Smooth muscle cell (in vitro differentiated cells): ENCODE measurements around the gene KRT74. TPM values are rescaled to one million over a fixed set of nuclear protein-coding genes. Genes with fewer than 3 reads are reported as not detected.

Source experiments
- DNase-seq: peaks from one replicate; lab custom pipeline; 2025; ENCODE audit not compliant: unreplicated experiment; lab: John Stamatoyannopoulos, UW
- H2AFZ ChIP-seq: fragments of 200-600 bp; sonication (generic); 2 replicates; pipeline ENCODE4 v1.6.0; 2016; ENCODE audit warnings: antibody characterized with exemption, low read depth, mild to moderate bottlenecking
- H3F3A ChIP-seq: fragments of 200-600 bp; sonication (generic); 2 replicates; pipeline ENCODE4 v1.6.0; 2017; ENCODE audit warnings: antibody characterized with exemption, low read depth
- H3K27ac ChIP-seq: fragments of 200-600 bp; sonication (generic); 2 replicates; pipeline ENCODE4 v1.5.1; 2016; ENCODE audit warnings: low read depth, mild to moderate bottlenecking
- H3K27me3 ChIP-seq: fragments of 200-600 bp; sonication (generic); 2 replicates; pipeline ENCODE4 v1.6.1; 2016; ENCODE audit warnings: low read depth, mild to moderate bottlenecking
- H3K36me3 ChIP-seq: fragments of 200-600 bp; sonication (generic); 2 replicates; pipeline ENCODE4 v1.5.1; 2016; ENCODE audit warnings: low read depth
- H3K4me1 ChIP-seq: fragments of 200-600 bp; sonication (generic); 2 replicates; pipeline ENCODE4 v1.5.1; 2016; ENCODE audit warnings: low read depth
- H3K4me2 ChIP-seq: fragments of 200-600 bp; sonication (generic); 2 replicates; pipeline ENCODE4 v1.6.0; 2016; ENCODE audit warnings: mild to moderate bottlenecking
- H3K4me3 ChIP-seq: fragments of 200-600 bp; sonication (generic); 2 replicates; pipeline ENCODE4 v1.5.1; 2016; ENCODE audit warnings: mild to moderate bottlenecking
- H3K79me2 ChIP-seq: fragments of 200-600 bp; sonication (generic); 2 replicates; pipeline ENCODE4 v1.6.0; 2016; ENCODE audit warnings: low read depth, mild to moderate bottlenecking
- H3K9ac ChIP-seq: fragments of 200-600 bp; sonication (generic); 2 replicates; pipeline ENCODE4 v1.6.0; 2016; ENCODE audit warnings: low read depth
- H3K9me3 ChIP-seq: fragments of 200-600 bp; sonication (generic); replicated peaks from 2 replicates; pipeline ENCODE4 v1.5.1; 2016; ENCODE audit warnings: low read depth
- H4K20me1 ChIP-seq: fragments of 200-600 bp; sonication (generic); 2 replicates; pipeline ENCODE4 v1.6.0; 2016; ENCODE audit warnings: low read depth
- WGBS: methylation state at CpG from one replicate; pipeline ENCODE4 v1.1.7; 2016; ENCODE audit warnings: low lambda C conversion rate; 5-methylcytosine and 5-hydroxymethylcytosine counted together
- polyA plus RNA-seq: library from polyadenylated mRNA; unstranded; fragments of >200 nt; fragmentation: Nextera tagmentation; extraction: Ambion mirVana; gene quantifications from 2 replicates; pipeline ENCODE4 v1.2.1, GENCODE V29; 2016
- total RNA-seq: library from RNA; depleted of rRNA; stranded (reverse); fragments of >200 nt; gene quantifications from 2 replicates; pipeline ENCODE4 v1.2.3, GENCODE V29; 2014
- TF ChIP-seq, protein P1 (sequence below): fragments of 200-600 bp; sonication (generic); IDR thresholded peaks from 2 replicates; pipeline ENCODE4 v1.5.1; 2017; ENCODE audit warnings: borderline replicate concordance, mild to moderate bottlenecking, antibody characterized with exemption; ENCODE audit not compliant: insufficient read depth, poor library complexity, severe bottlenecking

KRT74 gene
- total and polyA plus RNA-seq, 2 experiments from 2014 or later: not detected

DNA sequence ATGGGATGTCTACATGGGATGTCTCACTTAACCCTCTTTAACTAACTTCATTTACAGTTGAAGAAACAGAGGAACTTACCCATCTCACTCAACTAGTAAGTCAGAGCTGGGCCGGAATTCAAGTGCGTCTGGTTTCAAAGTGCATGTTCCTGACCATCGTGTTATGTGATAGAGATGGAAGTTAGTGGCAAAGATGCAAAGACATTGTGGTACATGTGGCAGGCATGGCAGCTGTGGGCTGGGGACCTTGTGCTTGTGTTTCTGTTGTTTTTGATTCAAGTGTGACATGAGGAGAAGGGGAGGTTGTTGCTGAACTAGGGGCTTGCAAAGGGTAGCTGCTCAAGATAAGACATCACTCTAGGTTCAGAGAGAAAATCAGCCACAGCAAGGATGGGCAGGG lies 2.3 kb upstream of the KRT74 start:
- Histone ChIP-seq H3K4me2 (no peak overlapping the region), H3K27ac (no peak overlapping the region), H3K9ac (no peak overlapping the region), H3F3A (no peaks in the 10 kb centered on the region), H3K9me3 (no peaks in the 10 kb centered on the region), H3K4me3 (no peak overlapping the region), H3K36me3 (no peaks in the 10 kb centered on the region), H3K27me3 (no peaks in the 10 kb centered on the region), H3K79me2 (no peaks in the 10 kb centered on the region), H3K4me1 (no peaks in the 10 kb centered on the region), H4K20me1 (no peaks in the 10 kb centered on the region), H2AFZ (no peak overlapping the region)
- TF ChIP-seq, protein P1, sequence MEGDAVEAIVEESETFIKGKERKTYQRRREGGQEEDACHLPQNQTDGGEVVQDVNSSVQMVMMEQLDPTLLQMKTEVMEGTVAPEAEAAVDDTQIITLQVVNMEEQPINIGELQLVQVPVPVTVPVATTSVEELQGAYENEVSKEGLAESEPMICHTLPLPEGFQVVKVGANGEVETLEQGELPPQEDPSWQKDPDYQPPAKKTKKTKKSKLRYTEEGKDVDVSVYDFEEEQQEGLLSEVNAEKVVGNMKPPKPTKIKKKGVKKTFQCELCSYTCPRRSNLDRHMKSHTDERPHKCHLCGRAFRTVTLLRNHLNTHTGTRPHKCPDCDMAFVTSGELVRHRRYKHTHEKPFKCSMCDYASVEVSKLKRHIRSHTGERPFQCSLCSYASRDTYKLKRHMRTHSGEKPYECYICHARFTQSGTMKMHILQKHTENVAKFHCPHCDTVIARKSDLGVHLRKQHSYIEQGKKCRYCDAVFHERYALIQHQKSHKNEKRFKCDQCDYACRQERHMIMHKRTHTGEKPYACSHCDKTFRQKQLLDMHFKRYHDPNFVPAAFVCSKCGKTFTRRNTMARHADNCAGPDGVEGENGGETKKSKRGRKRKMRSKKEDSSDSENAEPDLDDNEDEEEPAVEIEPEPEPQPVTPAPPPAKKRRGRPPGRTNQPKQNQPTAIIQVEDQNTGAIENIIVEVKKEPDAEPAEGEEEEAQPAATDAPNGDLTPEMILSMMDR: no peak
- WGBS: 96% methylated on average over 3 of the region's 3 CpGs
- no peak for DNase-seq

DNA sequence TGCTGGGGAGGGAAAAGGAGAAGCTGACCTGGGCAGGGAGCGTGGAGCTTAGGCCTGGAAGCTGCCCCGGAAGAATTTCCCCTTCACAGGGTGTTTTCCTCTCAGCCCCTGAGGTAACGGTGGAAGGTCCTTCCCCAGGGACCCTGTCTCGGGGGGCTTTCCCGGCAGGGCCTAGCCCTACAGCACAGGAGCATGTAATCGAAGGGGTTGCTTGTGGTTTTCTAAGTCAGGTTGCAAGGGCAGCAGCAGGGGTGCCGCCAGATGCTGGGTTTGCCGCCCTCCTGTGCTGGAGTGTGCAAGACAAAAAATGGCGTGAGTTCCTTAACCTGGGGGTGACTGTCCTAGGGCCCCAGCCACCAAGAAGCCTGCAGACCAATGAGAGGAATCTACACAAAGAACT lies 1.6 kb upstream of the KRT74 start:
- Histone ChIP-seq H2AFZ (no peak overlapping the region), H3K27me3 (no peaks in the 10 kb centered on the region), H3K79me2 (no peaks in the 10 kb centered on the region), H3F3A (no peaks in the 10 kb centered on the region), H3K36me3 (no peaks in the 10 kb centered on the region), H4K20me1 (no peaks in the 10 kb centered on the region), H3K9me3 (no peaks in the 10 kb centered on the region), H3K4me2 (no peak overlapping the region), H3K4me3 (no peak overlapping the region), H3K27ac (no peak overlapping the region), H3K4me1 (no peaks in the 10 kb centered on the region), H3K9ac (no peak overlapping the region)
- TF ChIP-seq, protein P1: no peak
- 89% methylated on average over 9 of the region's 9 CpGs for WGBS
- no peak for DNase-seq

DNA sequence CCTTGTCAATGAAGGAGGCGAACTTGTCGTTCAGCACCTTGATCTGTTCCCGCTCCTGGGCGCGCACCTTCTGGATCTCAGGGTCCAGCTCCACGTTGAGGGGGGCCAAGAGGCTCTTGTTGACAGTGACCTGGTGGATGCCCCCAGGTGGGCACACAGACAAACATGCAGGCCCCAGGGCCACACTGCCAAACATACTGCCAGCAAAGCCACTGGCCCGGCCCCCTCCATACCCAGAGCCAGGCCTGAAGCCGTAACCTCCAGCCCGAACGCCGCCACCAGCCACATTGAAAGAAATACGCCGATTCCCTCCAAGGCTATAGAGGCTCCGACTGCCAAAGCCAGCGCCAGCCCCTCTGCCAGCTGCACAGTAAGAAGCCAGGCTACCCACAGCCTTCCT lies 337 bp downstream of the KRT74 start:
- no peak for DNase-seq
- Histone ChIP-seq H3K4me1 (no peaks in the 10 kb centered on the region), H3K9me3 (no peaks in the 10 kb centered on the region), H3K27me3 (no peaks in the 10 kb centered on the region), H3K27ac (no peak overlapping the region), H3K4me3 (no peak overlapping the region), H4K20me1 (no peaks in the 10 kb centered on the region), H3F3A (no peaks in the 10 kb centered on the region), H3K79me2 (no peaks in the 10 kb centered on the region), H3K4me2 (no peak overlapping the region), H3K9ac (no peak overlapping the region), H3K36me3 (no peaks in the 10 kb centered on the region), H2AFZ (no peak overlapping the region)
- TF ChIP-seq, protein P1: no peak
- 94% methylated on average over 15 of the region's 15 CpGs for WGBS

DNA sequence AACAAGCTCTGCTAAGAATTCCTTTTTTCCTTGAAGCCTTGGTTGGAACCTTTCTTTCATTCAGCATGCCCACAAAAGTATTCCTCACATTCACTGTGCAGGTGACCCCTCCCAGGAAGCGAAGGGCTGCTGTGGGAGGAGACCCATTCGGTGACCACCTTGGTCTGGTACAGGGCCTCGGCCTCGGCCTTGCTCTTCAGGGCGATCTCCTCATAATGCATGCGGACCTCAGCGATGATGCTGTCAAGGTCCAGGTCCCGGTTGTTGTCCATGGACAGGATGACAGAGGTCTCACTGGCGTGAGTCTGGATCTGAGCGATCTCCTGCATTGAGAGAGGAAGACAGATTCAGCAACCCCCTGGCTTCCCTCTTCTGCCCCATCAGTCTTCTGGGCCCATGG lies 3.1 kb downstream of the KRT74 start:
- no peaks in the 10 kb centered on the region for H3K4me1 ChIP-seq
- no peaks in the 10 kb centered on the region for H4K20me1 ChIP-seq
- no peaks in the 10 kb centered on the region for H3K79me2 ChIP-seq
- H3K4me3 ChIP-seq: no peak overlapping the region
- H3K36me3 ChIP-seq: no peaks in the 10 kb centered on the region
- WGBS: 93% methylated on average over 10 of the region's 10 CpGs
- H3F3A ChIP-seq: no peaks in the 10 kb centered on the region
- DNase-seq: no peak
- H3K4me2 ChIP-seq: no peak overlapping the region
- no peak overlapping the region for H3K9ac ChIP-seq
- H2AFZ ChIP-seq: no peak overlapping the region
- peaks cover 4% of the 10 kb centered on the region for H3K27me3 ChIP-seq
- no peak overlapping the region for H3K27ac ChIP-seq
- H3K9me3 ChIP-seq: no peaks in the 10 kb centered on the region
- TF ChIP-seq, protein P1: no peak
